GM23248 (cell line): Measurements from ENCODE around the gene ATP13A1. TPM values are rescaled to one million over a fixed set of nuclear protein-coding genes. Genes with fewer than 3 reads are reported as not detected.

ENCODE experiments used
- DNase-seq: peaks from one replicate; pipeline ENCODE4 v3.0.0-alpha.2; 2015
- H2AFZ ChIP-seq: fragments of 200-600 bp; sonication (generic); 2 replicates; pipeline ENCODE4 v1.6.1; 2016; ENCODE audit warnings: antibody characterized with exemption
- H3F3A ChIP-seq: fragments of 200-600 bp; sonication (generic); 2 replicates; pipeline ENCODE4 v1.6.1; 2016; ENCODE audit warnings: mild to moderate bottlenecking, antibody characterized with exemption, mixed run types; ENCODE audit not compliant: insufficient read depth
- H3K27ac ChIP-seq: fragments of 200-600 bp; sonication (generic); 2 replicates; pipeline ENCODE4 v1.5.1; 2016; ENCODE audit warnings: mild to moderate bottlenecking
- H3K27me3 ChIP-seq: fragments of 200-600 bp; sonication (generic); replicated peaks from 2 replicates; pipeline ENCODE4 v1.6.1; 2016; ENCODE audit warnings: mild to moderate bottlenecking; ENCODE audit not compliant: insufficient read depth
- H3K36me3 ChIP-seq: fragments of 200-600 bp; sonication (generic); 2 replicates; pipeline ENCODE4 v1.6.1; 2016; ENCODE audit warnings: low read depth, mild to moderate bottlenecking
- H3K4me1 ChIP-seq: fragments of 200-600 bp; sonication (generic); 2 replicates; pipeline ENCODE4 v1.6.1; 2016; ENCODE audit warnings: mild to moderate bottlenecking; ENCODE audit not compliant: insufficient read depth
- H3K4me2 ChIP-seq: fragments of 200-600 bp; sonication (generic); one replicate; pipeline ENCODE4 v1.6.1; 2016; ENCODE audit warnings: mild to moderate bottlenecking; ENCODE audit not compliant: unreplicated experiment
- H3K4me3 ChIP-seq: fragments of 200-600 bp; sonication (generic); 2 replicates; pipeline ENCODE4 v1.5.1; 2016; ENCODE audit warnings: mild to moderate bottlenecking
- H3K79me2 ChIP-seq: fragments of 200-600 bp; sonication (generic); 2 replicates; pipeline ENCODE4 v1.6.1; 2016; ENCODE audit warnings: mild to moderate bottlenecking; ENCODE audit not compliant: insufficient read depth
- H3K9ac ChIP-seq: fragments of 200-600 bp; sonication (generic); 2 replicates; pipeline ENCODE4 v1.6.1; 2016; ENCODE audit warnings: mild to moderate bottlenecking
- H3K9me2 ChIP-seq: fragments of 200-600 bp; sonication (generic); 2 replicates; pipeline ENCODE4 v1.6.1; 2016; ENCODE audit warnings: mixed run types, mild to moderate bottlenecking, moderate library complexity; ENCODE audit not compliant: insufficient read depth
- H3K9me3 ChIP-seq: fragments of 200-600 bp; sonication (generic); one replicate; pipeline ENCODE4 v1.6.1; 2017; ENCODE audit warnings: low read depth
- H4K20me1 ChIP-seq: fragments of 200-600 bp; sonication (generic); 2 replicates; pipeline ENCODE4 v1.6.0; 2016; ENCODE audit not compliant: insufficient read depth
- EZH2 ChIP-seq: fragments of 200-600 bp; sonication (generic); IDR thresholded peaks from 2 replicates; pipeline ENCODE4 v1.6.1; 2018; ENCODE audit warnings: antibody characterized with exemption, mild to moderate bottlenecking; ENCODE audit not compliant: insufficient read depth, poor library complexity, severe bottlenecking
- EZH2phosphoT487 ChIP-seq: fragments of 200-600 bp; sonication (generic); IDR thresholded peaks from 2 replicates; pipeline ENCODE4 v1.6.1; 2018; ENCODE audit warnings: antibody characterized with exemption, moderate library complexity, mild to moderate bottlenecking, low read depth; ENCODE audit not compliant: insufficient read depth
- whole genome bisulfite sequencing, 2 experiments: methylation state at CpG; one replicate each; pipeline ENCODE4 v1.1.6; 2015 to 2017; ENCODE audit warnings: low lambda C conversion rate in 2 of 2, low coverage in 1 of 2; ENCODE audit errors: missing lambda C conversion rate in 2 of 2; 5-methylcytosine and 5-hydroxymethylcytosine counted together
- in situ Hi-C: fragments of 300-500 bp; cut with MboI; formaldehyde crosslinking; loops from 2 replicates; pipeline ENCODE4 v1.15.0; 2020
- polyA plus RNA-seq: library from polyadenylated mRNA; unstranded; fragments of >200 nt; fragmentation: Nextera tagmentation; extraction: Ambion mirVana; gene quantifications from 2 replicates; pipeline ENCODE4 v1.2.1, GENCODE V29; 2016
- total RNA-seq: library from RNA; depleted of rRNA; stranded (reverse); fragments of >200 nt; shearing (Covaris generic); gene quantifications from 2 replicates; pipeline ENCODE4 v1.2.3, GENCODE V29; 2014

ATP13A1 gene
- total and polyA plus RNA-seq, 2 experiments from 2014 or later: 42.3 to 101 TPM

DNA sequence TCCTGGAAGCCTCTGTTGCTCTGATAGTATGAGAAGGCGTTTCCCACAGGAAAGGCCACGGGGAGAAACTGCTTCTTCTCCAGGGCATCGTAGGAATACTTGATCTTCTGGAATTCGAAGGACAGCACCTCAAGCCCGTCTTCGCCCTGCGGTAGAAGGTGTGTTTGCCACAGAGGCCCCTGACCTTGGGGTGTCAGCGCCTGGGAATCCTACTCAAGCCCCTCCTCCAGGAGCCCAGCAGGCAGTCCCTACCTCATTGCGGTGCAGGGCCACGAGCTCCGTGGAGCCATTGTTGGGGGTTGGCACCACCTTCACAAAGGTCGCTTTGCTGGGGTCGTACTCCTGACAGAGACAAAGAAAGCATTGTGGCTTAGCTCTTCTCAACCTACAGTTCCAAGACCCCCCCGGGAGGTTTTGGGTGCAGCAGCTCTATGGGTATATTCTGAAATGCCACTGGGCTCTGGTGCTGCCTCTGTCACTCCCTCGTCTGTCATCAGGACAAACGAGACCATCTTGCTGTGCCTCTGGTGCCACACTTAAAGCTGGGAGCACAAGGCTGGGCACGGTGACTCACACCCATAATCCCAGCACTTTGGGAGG, 3.7 kb downstream of the ATP13A1 start:
- H3F3A ChIP-seq: no peaks in the 10 kb centered on the region
- H3K27ac ChIP-seq: no peak overlapping the region
- no peak for DNase-seq
- in situ Hi-C loops: no loop called here
- 82 to 84% methylated on average over 17 of the region's 17 CpGs for WGBS, 2 experiments
- H3K9me2 ChIP-seq: no peaks in the 10 kb centered on the region
- TF ChIP-seq EZH2phosphoT487 (no peak), EZH2 (no peak)
- peaks cover 16% of the 10 kb centered on the region; the same call in 1 of the 2 replicates for H3K4me1 ChIP-seq
- no peak overlapping the region for H2AFZ ChIP-seq
- H3K27me3 ChIP-seq: no peaks in the 10 kb centered on the region
- H3K79me2 ChIP-seq: peaks cover 40% of the 10 kb centered on the region
- H3K4me2 ChIP-seq: no peak overlapping the region
- no peak overlapping the region for H3K9ac ChIP-seq
- H3K4me3 ChIP-seq: no peak overlapping the region
- H3K9me3 ChIP-seq: no peaks in the 10 kb centered on the region
- no peaks in the 10 kb centered on the region for H4K20me1 ChIP-seq
- peaks cover 5% of the 10 kb centered on the region; the same call in 1 of the 2 replicates for H3K36me3 ChIP-seq

DNA sequence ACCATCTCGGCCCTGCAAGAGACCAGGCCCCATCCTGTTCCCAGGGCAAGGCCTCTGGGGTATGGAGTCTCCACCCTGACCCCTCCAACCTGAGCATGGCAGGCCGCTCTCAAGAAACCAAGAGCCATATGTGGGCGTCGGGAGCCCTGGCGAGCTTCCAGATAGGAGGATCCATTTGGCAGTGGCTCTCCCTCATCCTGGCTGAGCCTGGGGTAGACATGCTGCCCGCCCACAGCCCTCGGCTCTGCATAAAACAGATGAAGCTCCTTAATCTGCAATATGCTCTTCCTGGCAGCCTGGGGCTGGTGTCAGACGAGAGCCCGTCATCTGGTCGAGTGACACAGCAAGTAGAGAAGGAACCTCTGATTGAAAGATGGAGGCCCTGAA, 6.1 kb downstream of the ATP13A1 start:
- Histone ChIP-seq H3F3A (no peaks in the 10 kb centered on the region), H3K79me2 (peaks cover 30% of the 10 kb centered on the region), H4K20me1 (no peaks in the 10 kb centered on the region), H3K36me3 (peaks cover 5% of the 10 kb centered on the region; the same call in 1 of the 2 replicates), H3K9ac (no peak overlapping the region), H3K4me2 (no peak overlapping the region), H3K9me3 (no peaks in the 10 kb centered on the region), H3K4me3 (no peak overlapping the region), H3K27me3 (no peaks in the 10 kb centered on the region), H2AFZ (no peak overlapping the region), H3K4me1 (peaks cover 12% of the 10 kb centered on the region; the same call in 1 of the 2 replicates), H3K9me2 (no peaks in the 10 kb centered on the region), H3K27ac (no peak overlapping the region)
- 57 to 61% methylated on average over 10 of the region's 10 CpGs for WGBS, 2 experiments
- TF ChIP-seq EZH2phosphoT487 (no peak), EZH2 (no peak)
- no peak for DNase-seq
- in situ Hi-C loops: no loop called here

- Histone ChIP-seq H3K27ac (no peak overlapping the region), H3F3A (no peaks in the 10 kb centered on the region), H3K9me3 (no peaks in the 10 kb centered on the region), H3K4me3 (no peak overlapping the region), H3K79me2 (peaks cover 23% of the 10 kb centered on the region), H3K9me2 (no peaks in the 10 kb centered on the region), H3K4me1 (0 out of 2 replicates have a peak, but pooled peaks cover 5% of the 10 kb centered on the region), H2AFZ (no peak overlapping the region), H3K27me3 (no peaks in the 10 kb centered on the region), H4K20me1 (no peaks in the 10 kb centered on the region), H3K9ac (no peak overlapping the region), H3K4me2 (no peak overlapping the region), H3K36me3 (peaks cover 5% of the 10 kb centered on the region; the same call in 1 of the 2 replicates)
- WGBS, 2 experiments: 93 to 95% methylated on average over 32 to 33 of the region's 33 CpGs
- in situ Hi-C loops: no loop called here
- TF ChIP-seq EZH2 (no peak), EZH2phosphoT487 (no peak)
- no peak for DNase-seq
Observed at GRCh38 chr19:19656451-19657396, 6.8 kb downstream of the ATP13A1 start.

- H3K79me2 ChIP-seq: peaks cover 14% of the 10 kb centered on the region
- no peaks in the 10 kb centered on the region for H3K4me1 ChIP-seq
- peaks cover 5% of the 10 kb centered on the region; the same call in 1 of the 2 replicates for H3K36me3 ChIP-seq
- no peaks in the 10 kb centered on the region for H3K9me2 ChIP-seq
- no peaks in the 10 kb centered on the region for H3K9me3 ChIP-seq
- TF ChIP-seq EZH2: no peak
- TF ChIP-seq EZH2phosphoT487: no peak
- no peak overlapping the region for H3K4me2 ChIP-seq
- no peaks in the 10 kb centered on the region for H3F3A ChIP-seq
- WGBS, 2 experiments: 89 to 92% methylated on average over 26 to 27 of the region's 27 CpGs
- no peaks in the 10 kb centered on the region for H3K27me3 ChIP-seq
- no peaks in the 10 kb centered on the region for H4K20me1 ChIP-seq
- in situ Hi-C loops: no loop called here
- DNase-seq: no peak
- no peak overlapping the region for H2AFZ ChIP-seq
- H3K27ac ChIP-seq: no peak overlapping the region
- no peak overlapping the region for H3K9ac ChIP-seq
- no peak overlapping the region for H3K4me3 ChIP-seq
Observed at GRCh38 chr19:19655641-19656343, 7.7 kb downstream of the ATP13A1 start.
